ENCODE results near the gene KLHL6. TPM values are rescaled to one million over a fixed set of nuclear protein-coding genes. Genes with fewer than 3 reads are reported as not detected.

Gene KLHL6
- total and polyA plus RNA-seq, 2 of the 8 experiments (the other 6 are each of a cell fraction or from before 2014, with no cell fraction given), result 0.05 TPM; not detected in 1

DNA sequence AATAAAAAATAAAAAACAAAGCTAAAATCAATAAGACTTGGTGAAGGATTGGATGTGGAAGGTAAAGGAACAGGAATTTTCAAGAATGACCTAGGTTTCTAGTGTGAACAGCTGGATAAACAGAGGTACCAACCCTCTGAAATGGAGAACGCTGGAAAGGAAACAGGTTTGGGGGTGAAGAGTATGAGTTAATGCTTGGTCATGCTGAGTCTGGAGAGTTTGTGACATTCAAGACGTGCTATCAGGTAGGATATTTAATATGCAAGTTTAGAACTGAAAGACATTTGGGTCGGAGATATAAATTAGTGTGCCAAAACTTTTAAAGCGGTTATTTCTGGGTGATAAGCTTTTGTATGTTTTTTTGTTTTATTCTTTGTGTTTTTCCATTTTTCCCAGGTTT is 11.4 kb upstream of the KLHL6 start:
- Histone ChIP-seq H3K56ac (replicated peaks; ENCODE audit: insufficient read length, low read depth, low read length) (no peak overlapping the region), H3K79me2 (ENCODE audit: control insufficient read depth in 1 of 2, insufficient read depth in 2 of 2, low read length in 2 of 2) (no peaks in the 10 kb centered on the region), H2BK5ac (ENCODE audit: low read depth, low read length) (no peak overlapping the region), H2BK12ac (ENCODE audit: low read depth, low read length) (no peak overlapping the region), H2BK20ac (ENCODE audit: low read length) (no peak overlapping the region), H3K79me1 (ENCODE audit: low read depth, low read length) (no peaks in the 10 kb centered on the region), H3K9me3 (ENCODE audit: insufficient read depth in 2 of 2, low read depth in 1 of 2, low read length in 1 of 2) (no peaks in the 10 kb centered on the region), H3K23me2 (ENCODE audit: low read depth, low read length) (no peaks in the 10 kb centered on the region), H3K27me3 (replicated peaks in 1 of 4; ENCODE audit: control insufficient read depth in 3 of 4, extremely low read depth in 1 of 4, insufficient read depth in 3 of 4, low read length in 3 of 4) (no peaks in the 10 kb centered on the region), H4K91ac (replicated peaks; ENCODE audit: insufficient read length, low read length) (no peak overlapping the region), H2BK120ac (replicated peaks; ENCODE audit: low read depth, low read length) (no peak overlapping the region), H3K14ac (ENCODE audit: insufficient read length) (no peak overlapping the region), H3K4me2 (ENCODE audit: insufficient read depth in 1 of 2, low read depth in 2 of 2, low read length in 2 of 2) (no peak overlapping the region), H3K9ac (replicated peaks in 1 of 4; ENCODE audit: extremely low read depth in 1 of 4, low read depth in 3 of 4, low read length in 3 of 4) (no peak overlapping the region), H2BK15ac (ENCODE audit: low read length) (no peak overlapping the region), H3K18ac (ENCODE audit: extremely low read depth, low read length) (no peak overlapping the region), H3K4me1 (replicated peaks in 1 of 4; ENCODE audit: control insufficient read depth in 3 of 4, insufficient read depth in 4 of 4, low read length in 3 of 4) (no peaks in the 10 kb centered on the region), H4K8ac (ENCODE audit: extremely low read depth, insufficient read depth, low read length) (no peak overlapping the region), H4K5ac (ENCODE audit: insufficient read length, low read depth, low read length) (no peak overlapping the region), H4K20me1 (replicated peaks in 1 of 2; ENCODE audit: control insufficient read depth in 1 of 2, insufficient read depth in 2 of 2, low read length in 2 of 2) (no peaks in the 10 kb centered on the region), H3K23ac (ENCODE audit: insufficient read length) (no peak overlapping the region), H3K4ac (replicated peaks; ENCODE audit: insufficient read length, low read depth, low read length) (no peak overlapping the region), H2AFZ (ENCODE audit: low read length) (no peak overlapping the region), H3K36me3 (ENCODE audit: control insufficient read depth in 2 of 4, insufficient read depth in 4 of 4, low read length in 3 of 4) (no peaks in the 10 kb centered on the region), H3K27ac (ENCODE audit: low read depth, low read length) (no peak overlapping the region), H3K4me3 (ENCODE audit: extremely low read depth in 1 of 4, insufficient read depth in 2 of 4, low read depth in 3 of 4, low read length in 4 of 4) (no peak overlapping the region), H2AK5ac (ENCODE audit: low read depth, low read length) (no peak overlapping the region)
- 90% methylated on average over 4 of the region's 4 CpGs; no CpG with 5 or more reads in 1 of the 2 experiments for WGBS, 2 experiments (ENCODE audit: extremely low coverage in 1 of 2, insufficient coverage in 1 of 2, insufficient read length in 1 of 2, insufficient replicate concordance in 2 of 2, low coverage in 1 of 2, low lambda C conversion rate in 2 of 2, missing lambda C conversion rate in 1 of 2)
- ChIA-PET CTCF (ENCODE audit: partially characterized antibody) (interaction anchor here (0.6 to 0.9 kb wide), 3 partner anchors 13 to 52 kb away, joined by 3 to 4 read pairs (median 4); no protein-coding TSS in a partner anchor), POLR2A (ENCODE audit: partially characterized antibody) (interaction anchor here (0.8 kb wide), 1 partner anchor 14 kb away, joined by 4 read pairs; no protein-coding TSS in a partner anchor)
- no peak for DNase-seq (ENCODE audit: low read depth in 1 of 2, low spot score in 2 of 2)
- FAIRE-seq, result no peak
- TF ChIP-seq CHD1 (IDR thresholded peaks at IDR 0.05; ENCODE audit: low read depth, low read length), result no peak
- TF ChIP-seq TAF1 (IDR thresholded peaks at IDR 0.05; ENCODE audit: low read depth, low read length), result no peak
- TF ChIP-seq POU5F1 (IDR thresholded peaks at IDR 0.05; ENCODE audit: low read depth, low read length), result no peak
- no peak for TF ChIP-seq KDM4A (IDR thresholded peaks at IDR 0.05; ENCODE audit: low read depth, low read length, severe bottlenecking)
- TF ChIP-seq, protein P1, sequence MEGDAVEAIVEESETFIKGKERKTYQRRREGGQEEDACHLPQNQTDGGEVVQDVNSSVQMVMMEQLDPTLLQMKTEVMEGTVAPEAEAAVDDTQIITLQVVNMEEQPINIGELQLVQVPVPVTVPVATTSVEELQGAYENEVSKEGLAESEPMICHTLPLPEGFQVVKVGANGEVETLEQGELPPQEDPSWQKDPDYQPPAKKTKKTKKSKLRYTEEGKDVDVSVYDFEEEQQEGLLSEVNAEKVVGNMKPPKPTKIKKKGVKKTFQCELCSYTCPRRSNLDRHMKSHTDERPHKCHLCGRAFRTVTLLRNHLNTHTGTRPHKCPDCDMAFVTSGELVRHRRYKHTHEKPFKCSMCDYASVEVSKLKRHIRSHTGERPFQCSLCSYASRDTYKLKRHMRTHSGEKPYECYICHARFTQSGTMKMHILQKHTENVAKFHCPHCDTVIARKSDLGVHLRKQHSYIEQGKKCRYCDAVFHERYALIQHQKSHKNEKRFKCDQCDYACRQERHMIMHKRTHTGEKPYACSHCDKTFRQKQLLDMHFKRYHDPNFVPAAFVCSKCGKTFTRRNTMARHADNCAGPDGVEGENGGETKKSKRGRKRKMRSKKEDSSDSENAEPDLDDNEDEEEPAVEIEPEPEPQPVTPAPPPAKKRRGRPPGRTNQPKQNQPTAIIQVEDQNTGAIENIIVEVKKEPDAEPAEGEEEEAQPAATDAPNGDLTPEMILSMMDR (IDR thresholded peaks at IDR 0.05; ENCODE audit: control extremely low read depth in 1 of 3, insufficient read depth in 1 of 3, low read depth in 1 of 3, low read length in 3 of 3), result no peak
- TF ChIP-seq POLR2AphosphoS5 (IDR thresholded peaks at IDR 0.05; ENCODE audit: low read depth, low read length), result no peak
- TF ChIP-seq, protein P2, sequence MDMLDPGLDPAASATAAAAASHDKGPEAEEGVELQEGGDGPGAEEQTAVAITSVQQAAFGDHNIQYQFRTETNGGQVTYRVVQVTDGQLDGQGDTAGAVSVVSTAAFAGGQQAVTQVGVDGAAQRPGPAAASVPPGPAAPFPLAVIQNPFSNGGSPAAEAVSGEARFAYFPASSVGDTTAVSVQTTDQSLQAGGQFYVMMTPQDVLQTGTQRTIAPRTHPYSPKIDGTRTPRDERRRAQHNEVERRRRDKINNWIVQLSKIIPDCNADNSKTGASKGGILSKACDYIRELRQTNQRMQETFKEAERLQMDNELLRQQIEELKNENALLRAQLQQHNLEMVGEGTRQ (IDR thresholded peaks at IDR 0.05; ENCODE audit: low read length), result no peak
- no peak for TF ChIP-seq EP300 (IDR thresholded peaks at IDR 0.05; ENCODE audit: borderline replicate concordance in 1 of 2, low read depth in 2 of 2, low read length in 2 of 2)
- TF ChIP-seq SP1 (IDR thresholded peaks at IDR 0.05; ENCODE audit: low read depth, low read length), result no peak
- TF ChIP-seq, protein P3, sequence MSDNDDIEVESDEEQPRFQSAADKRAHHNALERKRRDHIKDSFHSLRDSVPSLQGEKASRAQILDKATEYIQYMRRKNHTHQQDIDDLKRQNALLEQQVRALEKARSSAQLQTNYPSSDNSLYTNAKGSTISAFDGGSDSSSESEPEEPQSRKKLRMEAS (IDR thresholded peaks at IDR 0.05), result no peak
